HepG2 (cell line): Measurements from ENCODE around the gene NSUN5.

Experiments
- CHD2 ChIP-seq: IDR thresholded peaks from 2 replicates; pipeline ENCODE4 v1.6.1; 2011; ENCODE audit warnings: low read depth, low read length, improper control_type of control experiment
- FOXM1 ChIP-seq: sonication (generic); formaldehyde crosslinking; IDR thresholded peaks from 2 replicates; pipeline ENCODE4 v1.5.0; 2020; ENCODE audit warnings: missing genetic modification reagents
- KLF12 ChIP-seq: sonication (generic); formaldehyde crosslinking; IDR thresholded peaks from 2 replicates; pipeline ENCODE4 v1.4.0; 2020; ENCODE audit warnings: missing genetic modification reagents, borderline replicate concordance
- RARG ChIP-seq: sonication (generic); formaldehyde crosslinking; IDR thresholded peaks from 2 replicates; pipeline ENCODE4 v1.4.0; 2020; ENCODE audit warnings: low read depth, mild to moderate bottlenecking, missing genetic modification reagents
- TF ChIP-seq, protein P1 (sequence below): sonication (generic); formaldehyde crosslinking; IDR thresholded peaks from 2 replicates; pipeline ENCODE4 v1.5.1; 2020; ENCODE audit warnings: missing genetic modification reagents, mild to moderate bottlenecking, borderline replicate concordance
- TF ChIP-seq, protein P2 (sequence below), 2 experiments: IDR thresholded peaks; 2 replicates each; pipeline ENCODE4 v1.6.1; 2011 to 2012; ENCODE audit warnings: low read length in 2 of 2, borderline replicate concordance in 1 of 2, low read depth in 1 of 2, mild to moderate bottlenecking in 1 of 2, moderate library complexity in 1 of 2
- TF ChIP-seq, protein P3 (sequence below): sonication (generic); formaldehyde crosslinking; IDR thresholded peaks from 2 replicates; pipeline ENCODE4 v1.4.0; 2020; ENCODE audit warnings: missing genetic modification reagents
- TF ChIP-seq, protein P4 (sequence below): sonication (generic); formaldehyde crosslinking; IDR thresholded peaks from 2 replicates; pipeline ENCODE4 v1.5.0; 2020; ENCODE audit warnings: mild to moderate bottlenecking, missing genetic modification reagents

DNA sequence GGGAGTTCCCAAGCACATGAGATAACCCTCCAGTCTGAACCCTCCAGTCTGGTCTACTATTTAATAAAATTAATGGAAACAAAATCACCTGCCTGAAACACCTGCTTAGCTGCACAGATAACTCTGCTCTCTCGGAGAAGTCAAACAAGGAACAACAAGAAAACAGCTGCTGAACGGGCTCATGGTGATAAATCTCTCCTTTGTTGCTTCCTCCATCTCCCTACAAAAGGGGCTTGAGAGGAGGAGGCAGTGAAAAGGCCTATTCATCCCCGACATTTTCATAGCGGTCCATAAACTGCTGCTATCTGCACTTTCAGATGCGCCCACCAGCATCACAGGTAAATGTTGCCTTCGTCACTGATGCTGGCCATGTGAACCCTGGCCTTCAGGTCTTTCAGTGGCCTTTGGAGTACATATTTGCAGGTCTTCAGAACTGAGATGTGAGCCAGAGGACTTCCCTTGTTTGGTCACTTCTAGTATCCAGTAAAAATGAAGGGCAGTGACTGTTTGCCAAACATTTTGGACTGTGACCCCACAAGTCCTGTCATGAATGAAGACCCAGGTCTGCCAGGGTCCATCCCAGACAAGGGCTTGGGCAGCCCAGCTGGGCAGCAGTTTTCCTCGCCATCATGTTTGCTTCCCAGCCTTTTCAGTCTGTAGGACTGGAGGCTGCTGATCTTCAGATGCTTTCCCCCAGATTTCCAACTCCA lies 35.2 kb upstream of the NSUN5 start:
- TF ChIP-seq, protein P1, sequence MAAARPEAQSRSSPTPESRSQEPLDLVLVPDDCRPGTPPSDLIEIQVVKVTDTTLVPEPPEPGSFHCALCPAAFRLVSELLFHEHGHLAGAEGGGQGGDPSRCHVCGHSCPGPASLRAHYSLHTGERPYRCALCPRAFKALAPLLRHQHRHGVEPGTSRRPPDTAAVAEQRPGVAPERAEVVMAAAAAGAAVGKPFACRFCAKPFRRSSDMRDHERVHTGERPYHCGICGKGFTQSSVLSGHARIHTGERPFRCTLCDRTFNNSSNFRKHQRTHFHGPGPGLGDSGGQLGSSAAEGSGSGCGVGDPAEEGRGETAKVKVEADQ (CRISPR knock-in tag) = no peak
- TF ChIP-seq, protein P2, sequence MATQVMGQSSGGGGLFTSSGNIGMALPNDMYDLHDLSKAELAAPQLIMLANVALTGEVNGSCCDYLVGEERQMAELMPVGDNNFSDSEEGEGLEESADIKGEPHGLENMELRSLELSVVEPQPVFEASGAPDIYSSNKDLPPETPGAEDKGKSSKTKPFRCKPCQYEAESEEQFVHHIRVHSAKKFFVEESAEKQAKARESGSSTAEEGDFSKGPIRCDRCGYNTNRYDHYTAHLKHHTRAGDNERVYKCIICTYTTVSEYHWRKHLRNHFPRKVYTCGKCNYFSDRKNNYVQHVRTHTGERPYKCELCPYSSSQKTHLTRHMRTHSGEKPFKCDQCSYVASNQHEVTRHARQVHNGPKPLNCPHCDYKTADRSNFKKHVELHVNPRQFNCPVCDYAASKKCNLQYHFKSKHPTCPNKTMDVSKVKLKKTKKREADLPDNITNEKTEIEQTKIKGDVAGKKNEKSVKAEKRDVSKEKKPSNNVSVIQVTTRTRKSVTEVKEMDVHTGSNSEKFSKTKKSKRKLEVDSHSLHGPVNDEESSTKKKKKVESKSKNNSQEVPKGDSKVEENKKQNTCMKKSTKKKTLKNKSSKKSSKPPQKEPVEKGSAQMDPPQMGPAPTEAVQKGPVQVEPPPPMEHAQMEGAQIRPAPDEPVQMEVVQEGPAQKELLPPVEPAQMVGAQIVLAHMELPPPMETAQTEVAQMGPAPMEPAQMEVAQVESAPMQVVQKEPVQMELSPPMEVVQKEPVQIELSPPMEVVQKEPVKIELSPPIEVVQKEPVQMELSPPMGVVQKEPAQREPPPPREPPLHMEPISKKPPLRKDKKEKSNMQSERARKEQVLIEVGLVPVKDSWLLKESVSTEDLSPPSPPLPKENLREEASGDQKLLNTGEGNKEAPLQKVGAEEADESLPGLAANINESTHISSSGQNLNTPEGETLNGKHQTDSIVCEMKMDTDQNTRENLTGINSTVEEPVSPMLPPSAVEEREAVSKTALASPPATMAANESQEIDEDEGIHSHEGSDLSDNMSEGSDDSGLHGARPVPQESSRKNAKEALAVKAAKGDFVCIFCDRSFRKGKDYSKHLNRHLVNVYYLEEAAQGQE (IDR thresholded peaks at IDR 0.05; ENCODE audit: borderline replicate concordance in 1 of 2, low read depth in 1 of 2, low read length in 2 of 2) = no peak
- TF ChIP-seq CHD2 (no peak), KLF12 (CRISPR knock-in tag) (no peak), FOXM1 (CRISPR knock-in tag) (no peak), RARG (no peak)
- TF ChIP-seq, protein P3, sequence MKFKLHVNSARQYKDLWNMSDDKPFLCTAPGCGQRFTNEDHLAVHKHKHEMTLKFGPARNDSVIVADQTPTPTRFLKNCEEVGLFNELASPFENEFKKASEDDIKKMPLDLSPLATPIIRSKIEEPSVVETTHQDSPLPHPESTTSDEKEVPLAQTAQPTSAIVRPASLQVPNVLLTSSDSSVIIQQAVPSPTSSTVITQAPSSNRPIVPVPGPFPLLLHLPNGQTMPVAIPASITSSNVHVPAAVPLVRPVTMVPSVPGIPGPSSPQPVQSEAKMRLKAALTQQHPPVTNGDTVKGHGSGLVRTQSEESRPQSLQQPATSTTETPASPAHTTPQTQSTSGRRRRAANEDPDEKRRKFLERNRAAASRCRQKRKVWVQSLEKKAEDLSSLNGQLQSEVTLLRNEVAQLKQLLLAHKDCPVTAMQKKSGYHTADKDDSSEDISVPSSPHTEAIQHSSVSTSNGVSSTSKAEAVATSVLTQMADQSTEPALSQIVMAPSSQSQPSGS (CRISPR knock-in tag) = no peak
- TF ChIP-seq, protein P4, sequence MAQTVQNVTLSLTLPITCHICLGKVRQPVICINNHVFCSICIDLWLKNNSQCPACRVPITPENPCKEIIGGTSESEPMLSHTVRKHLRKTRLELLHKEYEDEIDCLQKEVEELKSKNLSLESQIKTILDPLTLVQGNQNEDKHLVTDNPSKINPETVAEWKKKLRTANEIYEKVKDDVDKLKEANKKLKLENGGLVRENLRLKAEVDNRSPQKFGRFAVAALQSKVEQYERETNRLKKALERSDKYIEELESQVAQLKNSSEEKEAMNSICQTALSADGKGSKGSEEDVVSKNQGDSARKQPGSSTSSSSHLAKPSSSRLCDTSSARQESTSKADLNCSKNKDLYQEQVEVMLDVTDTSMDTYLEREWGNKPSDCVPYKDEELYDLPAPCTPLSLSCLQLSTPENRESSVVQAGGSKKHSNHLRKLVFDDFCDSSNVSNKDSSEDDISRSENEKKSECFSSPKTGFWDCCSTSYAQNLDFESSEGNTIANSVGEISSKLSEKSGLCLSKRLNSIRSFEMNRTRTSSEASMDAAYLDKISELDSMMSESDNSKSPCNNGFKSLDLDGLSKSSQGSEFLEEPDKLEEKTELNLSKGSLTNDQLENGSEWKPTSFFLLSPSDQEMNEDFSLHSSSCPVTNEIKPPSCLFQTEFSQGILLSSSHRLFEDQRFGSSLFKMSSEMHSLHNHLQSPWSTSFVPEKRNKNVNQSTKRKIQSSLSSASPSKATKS = no peak
